Gastroesophageal sphincter (tissue), 3 donors: ENCODE measurements around the gene ZBTB4.

ENCODE experiments used
- CTCF ChIP-seq, 4 experiments: fragments of 200-600 bp in 2 of 4; fragments of 450-650 bp in 2 of 4; sonication (generic) in 1 of 4; IDR thresholded peaks; one replicate each; pipeline ENCODE4 v1.5.1; 2017 to 2019; ENCODE audit warnings: antibody characterized with exemption in 4 of 4, mild to moderate bottlenecking in 2 of 4, moderate library complexity in 2 of 4
- POLR2A ChIP-seq, 2 donors: fragments of 450-650 bp; IDR thresholded peaks; one replicate each; pipeline ENCODE4 v1.6.1; 2017; ENCODE audit warnings: antibody characterized with exemption in 2 of 2, mild to moderate bottlenecking in 2 of 2, moderate library complexity in 1 of 2

- TF ChIP-seq POLR2A (IDR thresholded peaks at IDR 0.05) (no peak), CTCF (IDR thresholded peaks at IDR 0.05) (no peak)
Measured at GRCh38 chr17:7496470-7497183, 17.2 kb upstream of the ZBTB4 start.
